T-helper 2 cell treated with Interferon-gamma antibody and Interleukin-4, amounts not matched to agents 5 μg/mL and 100 μg/mL, for 36 hours (primary cell): ENCODE measurements around the gene KRTAP5-5.
"Not testable (repeated sequence)": the region's sequence is repeated elsewhere in the genome, so short reads cannot be mapped to it uniquely, and the experiment has no call there.

Experiments used
- DNase-seq: peaks from one replicate; pipeline ENCODE4 v3.0.0; 2021; ENCODE audit warnings: low spot score
- H3K27ac Mint-ChIP-seq: one replicate; pipeline ENCODE4 v1.8.0; 2021; ENCODE audit warnings: mild to moderate bottlenecking, mixed read lengths
- H3K27me3 Mint-ChIP-seq: one replicate; pipeline ENCODE4 v1.8.0; 2021; ENCODE audit warnings: low read depth, mixed read lengths
- H3K36me3 Mint-ChIP-seq: one replicate; pipeline ENCODE4 v1.8.0; 2021; ENCODE audit warnings: low read depth, mixed read lengths
- H3K4me1 Mint-ChIP-seq: one replicate; pipeline ENCODE4 v1.8.0; 2021; ENCODE audit warnings: low read depth, mixed read lengths
- H3K4me3 Mint-ChIP-seq: one replicate; pipeline ENCODE4 v1.8.0; 2022; ENCODE audit warnings: mild to moderate bottlenecking, moderate library complexity, mixed read lengths
- H3K9me3 Mint-ChIP-seq: one replicate; pipeline ENCODE4 v1.8.0; 2021; ENCODE audit warnings: mixed read lengths

Gene KRTAP5-5

DNA sequence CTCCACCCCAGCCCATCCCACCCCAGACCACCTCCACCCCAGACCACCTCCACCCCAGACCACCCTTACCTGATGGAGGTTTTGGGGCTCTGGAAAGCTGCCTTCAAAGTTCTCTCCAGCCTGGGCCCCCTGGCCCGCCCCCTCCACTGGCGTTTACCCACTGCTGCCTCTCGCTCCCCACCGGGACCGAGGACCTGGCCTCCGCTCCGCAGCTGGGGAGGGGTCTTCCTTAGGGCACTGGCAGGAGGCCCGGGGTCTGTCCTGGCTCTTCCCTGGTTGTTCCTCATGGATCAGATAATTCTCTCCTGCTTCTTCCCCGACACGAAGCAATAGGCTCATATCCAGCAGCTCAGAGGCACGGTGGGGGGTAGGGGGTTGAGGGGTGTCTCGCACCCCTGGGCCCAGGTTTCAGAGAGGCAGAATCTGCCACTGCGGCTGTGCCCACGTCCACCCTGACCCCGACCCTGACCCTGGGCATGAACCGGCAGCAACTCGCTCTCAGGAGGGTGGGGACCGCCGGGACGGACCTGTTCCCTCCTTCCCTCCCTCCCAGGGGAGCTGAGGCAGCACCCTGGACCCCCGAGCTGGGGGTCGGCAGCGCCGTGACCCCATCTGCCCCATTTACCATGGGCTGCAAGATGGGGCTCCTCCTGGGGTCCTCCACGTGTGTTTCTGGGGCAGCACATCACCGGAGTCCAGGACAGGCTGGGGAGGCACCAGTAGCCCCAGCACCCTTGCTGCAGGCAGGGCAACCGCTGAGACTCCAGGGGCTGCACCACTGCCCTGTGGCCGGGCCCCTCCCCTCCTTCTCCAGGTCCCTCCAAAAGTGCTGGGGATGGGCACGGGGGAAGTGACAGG is 12.9 kb downstream of the KRTAP5-5 start:
- H3K4me1 Mint-ChIP-seq: no peaks in the 10 kb centered on the region
- no peak overlapping the region for H3K27ac Mint-ChIP-seq
- H3K4me3 Mint-ChIP-seq: no peak overlapping the region
- no peaks in the 10 kb centered on the region for H3K36me3 Mint-ChIP-seq
- H3K27me3 Mint-ChIP-seq: peaks cover 3% of the 10 kb centered on the region
- H3K9me3 Mint-ChIP-seq: no peaks in the 10 kb centered on the region
- DNase-seq: no peak

DNA sequence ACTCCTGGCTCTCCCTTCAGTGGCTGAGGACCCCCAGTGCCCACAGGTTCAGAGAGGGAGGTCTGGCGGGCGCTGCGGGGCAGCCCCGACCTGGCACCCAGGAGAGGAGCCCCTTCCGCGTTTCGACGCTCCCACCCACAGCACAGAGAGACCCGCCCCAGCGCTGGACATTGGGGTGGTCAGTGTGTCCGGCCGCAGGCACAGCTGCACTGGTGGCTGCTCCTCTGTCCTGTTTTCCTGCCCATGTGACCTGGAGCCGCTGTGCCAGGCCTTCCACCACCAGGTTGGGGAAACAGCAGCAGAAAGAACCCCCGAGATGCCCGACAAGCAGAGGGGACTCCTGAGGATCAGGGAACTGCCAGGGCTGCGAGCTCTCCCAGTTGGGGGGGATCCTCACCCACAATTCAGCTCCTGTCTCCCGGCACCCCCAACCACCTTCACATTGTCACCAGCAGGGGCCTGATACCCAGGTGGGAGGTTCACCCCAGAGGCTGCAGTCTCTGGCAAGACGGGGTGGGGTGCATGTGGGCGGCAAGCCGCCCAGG is 13.6 kb downstream of the KRTAP5-5 start:
- DNase-seq: no peak
- Mint-ChIP-seq H3K27ac (no peak overlapping the region), H3K4me3 (no peak overlapping the region), H3K27me3 (peaks cover 3% of the 10 kb centered on the region), H3K36me3 (no peaks in the 10 kb centered on the region), H3K4me1 (no peaks in the 10 kb centered on the region), H3K9me3 (no peaks in the 10 kb centered on the region)

DNA sequence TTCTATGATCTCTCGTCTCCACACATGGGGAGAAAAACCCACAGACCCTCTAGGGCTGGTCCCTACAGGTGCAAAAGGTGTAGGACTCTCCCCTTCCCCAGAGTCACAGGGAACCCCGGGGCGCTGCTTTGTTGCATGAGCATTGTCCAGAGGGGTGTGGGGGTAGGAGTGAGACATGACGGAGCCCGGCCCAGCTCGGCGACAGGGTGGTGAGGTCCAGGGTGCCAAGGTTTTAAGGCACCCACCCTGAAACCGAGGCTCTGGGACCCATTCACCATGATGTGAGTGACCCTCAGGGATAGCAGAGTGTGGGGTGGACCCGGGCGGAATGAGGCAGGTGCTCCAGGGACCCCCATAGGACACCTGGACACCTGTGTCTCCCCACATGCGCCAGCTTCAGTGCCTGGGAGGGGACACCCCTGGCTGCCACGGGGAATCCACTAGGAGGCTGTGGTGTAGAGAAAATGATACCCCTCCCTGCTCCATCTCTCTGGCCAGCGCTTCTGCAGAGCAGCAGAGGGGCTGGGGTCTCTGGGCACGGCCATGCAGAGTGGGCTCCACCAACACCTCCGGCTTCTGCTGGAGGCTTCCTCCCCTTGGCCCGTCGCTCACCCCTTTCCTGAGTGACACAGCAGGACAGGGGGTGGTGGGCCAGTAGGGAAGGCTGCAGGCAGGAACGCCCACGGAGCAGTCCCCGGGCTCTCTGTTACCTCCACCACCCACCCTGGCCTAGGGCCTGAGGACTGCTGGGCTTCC is 15.2 kb downstream of the KRTAP5-5 start:
- no peaks in the 10 kb centered on the region for H3K9me3 Mint-ChIP-seq
- H3K4me3 Mint-ChIP-seq: no peak overlapping the region
- H3K27ac Mint-ChIP-seq: no peak overlapping the region
- DNase-seq: no peak
- H3K4me1 Mint-ChIP-seq: no peaks in the 10 kb centered on the region
- no peaks in the 10 kb centered on the region for H3K36me3 Mint-ChIP-seq
- peaks cover 3% of the 10 kb centered on the region for H3K27me3 Mint-ChIP-seq

DNA sequence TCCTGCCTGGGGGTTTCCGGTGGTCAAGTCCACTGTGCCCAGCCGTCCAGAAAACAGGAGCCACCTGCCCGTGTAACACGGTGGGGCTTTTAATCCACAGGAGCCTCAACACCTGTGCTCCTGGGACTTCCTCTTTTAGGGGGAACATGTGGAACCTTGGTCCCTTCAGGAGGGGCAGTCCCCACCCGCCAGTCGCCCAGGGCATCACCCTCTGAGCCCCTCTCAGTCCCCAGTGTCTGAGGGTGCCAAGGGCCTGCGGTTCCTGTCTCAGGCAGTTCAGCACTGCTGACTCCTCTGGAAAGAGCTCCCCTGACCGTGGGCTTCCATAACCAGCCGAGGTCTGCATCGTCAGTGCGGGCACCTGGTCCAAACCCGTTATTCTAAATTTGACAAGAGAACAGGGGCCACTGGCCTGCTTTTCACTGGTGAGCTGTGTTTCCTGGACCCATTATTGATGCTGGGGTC is 15.8 kb downstream of the KRTAP5-5 start:
- Mint-ChIP-seq H3K27ac (no peak overlapping the region), H3K27me3 (no peaks in the 10 kb centered on the region), H3K36me3 (no peaks in the 10 kb centered on the region), H3K4me3 (no peak overlapping the region), H3K9me3 (no peaks in the 10 kb centered on the region), H3K4me1 (no peaks in the 10 kb centered on the region)
- DNase-seq: no peak

DNA sequence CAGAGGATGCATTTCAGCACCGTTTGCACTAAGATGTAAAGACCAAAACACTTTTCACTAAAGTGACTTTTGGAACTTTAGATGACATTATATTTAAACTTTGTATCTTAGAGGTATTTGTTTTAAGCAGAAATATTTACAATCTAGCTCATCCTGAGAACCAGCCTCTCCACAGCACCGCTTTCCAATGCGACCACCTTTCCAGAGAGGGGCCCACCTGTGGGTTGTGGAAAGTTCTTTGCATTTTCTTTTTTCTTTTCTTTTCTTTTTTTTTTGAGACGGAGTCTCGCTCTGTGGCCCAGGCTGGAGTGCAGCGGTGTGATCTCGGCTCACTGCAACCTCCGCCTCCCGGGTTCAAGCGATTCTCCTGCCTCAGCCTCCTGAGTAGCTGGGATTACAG is 17.0 kb downstream of the KRTAP5-5 start:
- H3K27me3 Mint-ChIP-seq, H3K9me3 Mint-ChIP-seq: not testable (repeated sequence)

DNA sequence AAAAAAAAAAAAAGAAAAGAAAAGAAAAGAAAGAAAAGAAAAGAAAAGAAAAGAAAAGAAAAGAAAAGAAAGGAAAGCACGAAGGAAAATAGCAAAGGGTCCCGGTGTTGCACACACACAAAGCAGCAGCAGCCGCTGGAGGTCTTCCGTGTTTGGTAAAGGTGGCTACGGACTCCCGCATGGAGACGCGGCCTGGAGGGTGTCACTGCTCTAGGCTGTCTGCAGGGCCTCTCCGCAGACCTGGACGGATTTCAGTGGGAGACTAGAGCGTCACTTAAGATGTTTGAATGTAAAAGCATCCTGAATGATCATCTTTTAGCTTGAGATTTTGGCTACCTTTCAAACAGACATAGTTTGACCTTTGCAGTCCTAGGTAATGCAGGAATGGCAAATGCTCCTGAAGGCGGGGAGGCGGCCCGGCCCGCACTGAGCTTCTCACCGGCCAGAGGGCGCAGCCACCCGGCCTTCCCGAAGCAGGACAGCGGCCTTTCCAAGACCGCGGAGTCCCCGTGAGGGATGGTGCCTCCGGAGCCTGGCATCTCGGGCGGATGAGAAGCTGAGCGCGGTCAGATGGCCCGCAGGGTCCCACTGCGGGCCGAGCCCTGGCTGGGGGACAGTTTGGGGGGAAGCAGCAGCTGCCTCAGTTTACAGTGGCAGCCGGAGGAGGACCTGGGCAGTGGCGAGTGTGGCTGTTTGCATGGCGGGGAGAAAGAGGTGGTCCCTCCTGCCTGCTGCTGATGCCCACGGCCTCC is 18.5 kb downstream of the KRTAP5-5 start:
- Mint-ChIP-seq H3K27ac (no peak overlapping the region), H3K4me1 (no peaks in the 10 kb centered on the region), H3K36me3 (no peaks in the 10 kb centered on the region), H3K27me3 (peaks cover 2% of the 10 kb centered on the region), H3K4me3 (no peak overlapping the region), H3K9me3 (no peaks in the 10 kb centered on the region)
- DNase-seq: no peak

More for the DNA sequence above, 17.0 kb downstream of the KRTAP5-5 start:
- not testable (repeated sequence) for H3K36me3 Mint-ChIP-seq, H3K4me1 Mint-ChIP-seq, H3K4me3 Mint-ChIP-seq, H3K27ac Mint-ChIP-seq, DNase-seq

DNA sequence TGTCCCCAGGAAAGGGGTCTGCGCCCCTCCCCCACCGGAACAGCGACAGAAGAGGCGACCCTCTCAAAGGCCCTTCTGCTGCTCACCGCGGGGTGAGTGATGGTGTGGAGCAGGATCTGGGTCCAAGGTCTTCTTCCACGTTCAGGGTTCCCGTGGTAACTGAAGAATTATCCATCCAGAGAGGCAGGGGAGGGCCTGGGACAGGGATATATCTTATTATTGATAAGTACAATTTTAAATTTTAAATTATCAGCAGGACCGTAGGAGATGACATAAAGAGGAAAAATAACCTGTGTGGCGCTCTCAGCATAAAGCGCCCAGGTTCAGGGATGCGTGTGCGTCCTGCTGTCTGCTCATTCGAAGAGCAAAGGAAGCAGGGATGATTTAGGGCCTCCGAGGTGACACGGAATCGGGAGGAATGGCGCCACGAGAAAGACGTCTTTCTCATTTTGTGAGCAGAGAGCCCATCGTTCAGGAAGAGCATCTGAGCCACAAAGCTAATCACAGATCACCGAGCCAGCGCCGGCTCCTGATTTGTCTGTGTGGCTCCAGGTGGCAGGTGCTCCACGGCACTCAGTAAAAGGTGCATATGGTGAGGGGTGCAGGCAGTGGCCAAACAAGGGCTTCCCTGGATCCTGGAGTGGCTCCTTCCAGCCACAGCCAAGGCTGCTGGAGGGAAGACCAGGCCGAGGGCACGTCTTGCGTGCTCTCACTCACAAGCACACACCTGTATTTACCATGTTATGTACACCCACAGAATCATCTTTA is 19.3 kb downstream of the KRTAP5-5 start:
- Mint-ChIP-seq H3K36me3 (no peaks in the 10 kb centered on the region), H3K27ac (no peak overlapping the region), H3K9me3 (no peaks in the 10 kb centered on the region), H3K4me3 (no peak overlapping the region), H3K27me3 (peaks cover 2% of the 10 kb centered on the region), H3K4me1 (no peaks in the 10 kb centered on the region)
- DNase-seq: no peak

DNA sequence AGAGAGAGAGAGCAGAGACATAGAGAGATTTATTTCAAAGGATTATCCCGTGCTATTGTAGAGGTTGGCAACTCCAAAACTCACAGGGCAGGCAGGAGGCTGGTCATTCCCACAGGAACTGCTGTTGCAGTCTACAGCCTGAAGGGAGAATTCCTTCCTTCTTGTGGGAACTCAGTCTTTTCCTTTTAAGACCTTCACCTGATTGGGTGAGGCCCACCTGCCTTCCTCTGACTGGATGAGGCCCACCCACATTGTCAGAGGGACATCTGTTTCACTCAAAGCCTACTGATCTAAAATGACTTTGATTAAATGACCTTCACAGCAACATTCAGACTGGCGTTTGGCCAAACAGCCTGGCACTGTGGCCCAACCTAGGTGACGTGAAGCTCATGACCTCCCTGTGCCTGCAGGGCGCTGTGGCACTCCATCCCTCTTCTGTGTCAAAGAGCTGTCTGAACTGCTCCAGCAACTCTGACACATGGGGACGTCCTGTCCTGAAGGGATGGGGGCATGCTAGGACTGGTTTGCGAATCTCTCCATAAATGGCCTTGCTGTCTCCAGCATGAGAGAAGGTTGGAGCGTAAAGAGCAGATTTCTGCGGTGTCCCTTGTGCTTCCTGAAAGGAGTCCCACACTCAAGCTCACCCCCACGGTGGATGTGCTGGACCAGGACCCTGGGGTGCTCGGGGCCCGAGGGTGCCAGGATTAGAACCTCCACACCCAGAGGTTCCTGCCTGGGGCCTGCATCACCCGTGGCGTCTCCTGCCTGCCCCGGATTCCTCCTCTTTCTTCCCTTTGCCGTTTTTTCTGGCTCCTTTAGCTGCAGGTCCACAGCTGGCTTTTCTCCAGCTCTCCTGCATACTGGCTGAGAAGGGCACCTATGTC is 20.7 kb downstream of the KRTAP5-5 start:
- H3K27me3 Mint-ChIP-seq: peaks cover 6% of the 10 kb centered on the region
- no peaks in the 10 kb centered on the region for H3K4me1 Mint-ChIP-seq
- H3K36me3 Mint-ChIP-seq: no peaks in the 10 kb centered on the region
- no peak overlapping the region for H3K4me3 Mint-ChIP-seq
- no peak overlapping the region for H3K27ac Mint-ChIP-seq
- no peaks in the 10 kb centered on the region for H3K9me3 Mint-ChIP-seq
- no peak for DNase-seq

DNA sequence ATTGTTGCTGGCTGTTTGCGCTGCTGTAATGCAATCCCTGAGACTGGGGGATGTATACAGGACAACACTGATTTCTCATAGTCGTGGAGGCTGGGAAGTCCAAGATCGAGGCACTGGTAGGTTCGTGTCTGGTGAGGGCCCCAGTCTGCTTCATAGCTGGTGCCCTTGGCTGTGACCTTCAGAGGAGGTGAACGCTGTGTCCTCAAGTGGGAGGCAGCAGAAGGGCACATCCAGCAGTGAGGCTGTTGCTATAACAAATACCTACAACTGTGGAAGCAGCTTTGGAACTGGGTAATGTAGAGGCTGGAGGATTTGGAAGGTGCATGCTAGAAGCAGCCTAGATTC is 21.3 kb downstream of the KRTAP5-5 start:
- Mint-ChIP-seq H3K27ac (no peak overlapping the region), H3K4me1 (no peaks in the 10 kb centered on the region), H3K4me3 (no peak overlapping the region), H3K36me3 (no peaks in the 10 kb centered on the region), H3K9me3 (no peaks in the 10 kb centered on the region), H3K27me3 (peaks cover 6% of the 10 kb centered on the region)
- DNase-seq: no peak

DNA sequence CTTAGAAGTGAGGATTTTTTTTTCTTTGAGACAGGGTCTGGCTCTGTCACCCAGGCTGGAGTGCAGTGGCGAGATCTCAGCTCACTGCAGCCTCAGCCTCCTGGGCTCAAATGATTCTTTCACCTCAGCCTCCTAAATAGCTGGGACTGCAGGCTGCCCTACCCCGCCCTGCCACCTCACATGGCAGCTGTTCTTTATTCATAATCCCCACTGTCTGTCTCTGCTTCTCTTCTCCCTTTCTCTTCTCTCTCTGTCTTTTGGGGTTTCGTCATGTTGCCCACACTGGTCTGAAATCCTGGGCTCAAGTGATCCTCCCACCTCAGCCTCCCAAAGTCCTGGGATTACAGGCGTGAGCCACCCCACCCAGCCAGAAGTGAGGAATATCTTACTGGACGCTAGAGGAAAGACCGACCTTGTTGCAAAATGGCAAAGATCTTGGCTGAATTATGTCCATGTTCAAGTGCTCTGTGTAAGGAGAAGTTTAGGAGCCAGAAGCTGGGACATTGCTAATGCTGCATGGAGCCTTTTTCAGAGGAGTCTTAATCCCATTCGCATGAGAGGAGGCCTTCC is 21.9 kb downstream of the KRTAP5-5 start:
- Mint-ChIP-seq H3K36me3 (no peaks in the 10 kb centered on the region), H3K27ac (no peak overlapping the region), H3K4me3 (no peak overlapping the region), H3K9me3 (no peaks in the 10 kb centered on the region), H3K27me3 (peaks cover 6% of the 10 kb centered on the region), H3K4me1 (no peaks in the 10 kb centered on the region)
- no peak for DNase-seq

DNA sequence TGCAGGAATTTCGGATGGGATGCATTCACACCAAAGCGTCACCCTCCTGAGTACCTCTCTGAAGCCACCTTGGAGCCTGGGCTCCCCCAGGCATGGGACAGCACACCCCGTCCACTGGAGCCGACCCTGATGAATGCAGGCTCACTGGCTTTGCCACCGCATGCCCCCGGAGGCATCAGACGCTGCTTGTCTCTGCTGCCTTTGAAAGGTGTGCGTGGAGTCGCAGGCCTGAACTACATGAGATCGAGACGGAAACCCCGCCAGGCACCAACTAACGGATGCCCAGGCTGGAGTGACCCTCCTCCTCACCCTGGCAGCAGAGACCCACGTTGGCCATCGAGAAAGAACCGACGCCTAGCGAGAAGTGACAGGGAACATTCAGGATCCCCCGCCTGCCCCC is 22.5 kb downstream of the KRTAP5-5 start:
- H3K4me1 Mint-ChIP-seq: no peaks in the 10 kb centered on the region
- H3K27ac Mint-ChIP-seq: no peak overlapping the region
- DNase-seq: no peak
- no peaks in the 10 kb centered on the region for H3K36me3 Mint-ChIP-seq
- H3K27me3 Mint-ChIP-seq: peaks cover 6% of the 10 kb centered on the region
- no peaks in the 10 kb centered on the region for H3K9me3 Mint-ChIP-seq
- no peak overlapping the region for H3K4me3 Mint-ChIP-seq

DNA sequence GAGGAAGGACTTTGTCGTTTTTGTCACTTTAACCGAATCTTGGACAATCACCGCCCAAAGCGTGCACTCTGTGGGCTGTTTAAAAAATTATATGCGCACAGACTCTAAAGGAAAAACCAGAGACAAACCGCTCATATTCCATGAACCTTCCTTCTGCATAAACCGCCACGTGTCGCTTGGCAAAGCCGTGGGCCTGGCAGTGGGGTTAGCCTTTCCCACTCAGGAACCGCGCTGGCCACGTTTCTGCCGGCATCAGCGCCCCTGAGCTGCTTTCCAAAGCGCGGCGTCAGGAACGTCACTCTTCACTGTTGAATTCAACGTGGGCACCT is 22.8 kb downstream of the KRTAP5-5 start:
- Mint-ChIP-seq H3K4me3 (no peak overlapping the region), H3K9me3 (no peaks in the 10 kb centered on the region), H3K36me3 (no peaks in the 10 kb centered on the region), H3K27me3 (peaks cover 6% of the 10 kb centered on the region), H3K27ac (no peak overlapping the region), H3K4me1 (no peaks in the 10 kb centered on the region)
- DNase-seq: no peak
